Endodermal cell (in vitro differentiated cells): ENCODE measurements around the gene BAHD1. TPM values are rescaled to one million over a fixed set of nuclear protein-coding genes. Genes with fewer than 3 reads are reported as not detected.

ENCODE experiments used
- DNase-seq: peaks from one replicate; pipeline ENCODE4 v3.0.0-alpha.2; 2017
- H3K27ac ChIP-seq: 2 replicates; pipeline ENCODE4 v1.5.1; 2013; ENCODE audit warnings: mild to moderate bottlenecking, low read depth, low read length, moderate library complexity
- H3K27me3 ChIP-seq: 2 replicates; pipeline ENCODE4 v1.6.1; 2013; ENCODE audit warnings: mild to moderate bottlenecking, low read length, moderate library complexity; ENCODE audit not compliant: insufficient read depth, control insufficient read depth, poor library complexity, severe bottlenecking
- H3K36me3 ChIP-seq: 2 replicates; pipeline ENCODE4 v1.7.0; 2013; ENCODE audit warnings: mild to moderate bottlenecking, low read length, moderate library complexity; ENCODE audit not compliant: control insufficient read depth, insufficient read depth
- H3K4me1 ChIP-seq: one replicate; pipeline ENCODE4 v1.7.0; 2013; ENCODE audit warnings: low read length; ENCODE audit not compliant: control insufficient read depth, insufficient read depth
- H3K4me3 ChIP-seq: 2 replicates; pipeline ENCODE4 v1.5.1; 2013; ENCODE audit warnings: mild to moderate bottlenecking, low read length, moderate library complexity
- H3K9ac ChIP-seq: 2 replicates; pipeline ENCODE4 v1.6.1; 2013; ENCODE audit warnings: mild to moderate bottlenecking, low read length, moderate library complexity; ENCODE audit not compliant: poor library complexity, severe bottlenecking; ENCODE audit errors: extremely low read depth
- H3K9me3 ChIP-seq: 2 replicates; pipeline ENCODE4 v1.6.1; 2013; ENCODE audit warnings: mild to moderate bottlenecking, low read length, moderate library complexity; ENCODE audit not compliant: control insufficient read depth
- H3K27ac Mint-ChIP-seq: 2 replicates; pipeline ENCODE4 v1.8.0; 2020; ENCODE audit warnings: mixed read lengths
- H3K27me3 Mint-ChIP-seq: 2 replicates; pipeline ENCODE4 v1.8.0; 2021; ENCODE audit warnings: mild to moderate bottlenecking, mixed read lengths; ENCODE audit not compliant: insufficient read depth
- H3K36me3 Mint-ChIP-seq: 2 replicates; pipeline ENCODE4 v1.8.0; 2020; ENCODE audit warnings: low read depth, mixed read lengths
- H3K4me1 Mint-ChIP-seq: 2 replicates; pipeline ENCODE4 v1.8.0; 2020; ENCODE audit warnings: mixed read lengths
- H3K4me3 Mint-ChIP-seq: 2 replicates; pipeline ENCODE4 v1.8.0; 2020; ENCODE audit warnings: mild to moderate bottlenecking, moderate library complexity, mixed read lengths
- H3K9me3 Mint-ChIP-seq: 2 replicates; pipeline ENCODE4 v1.8.0; 2020; ENCODE audit warnings: mild to moderate bottlenecking, mixed read lengths
- WGBS, 2 experiments: methylation state at CpG; one replicate each; pipeline versions ENCODE4 v1.1.5 to v1.1.7; 2013; ENCODE audit warnings: missing lambda C conversion rate in 2 of 2, mixed read lengths in 1 of 2; ENCODE audit not compliant: insufficient coverage in 1 of 2, insufficient read length in 1 of 2; 5-methylcytosine and 5-hydroxymethylcytosine counted together
- total RNA-seq, 2 donors: library from RNA; stranded (reverse); fragmentation: NEBNext Ultra II Directional in 1 of 2; extraction: Animal tissue kit (Norgen Biotek cat#: 25700) in 1 of 2; gene quantifications; 2 replicates in 1 of 2; 3 replicates in 1 of 2; pipeline ENCODE4 v1.2.1, GENCODE V29; 2021
- TF ChIP-seq, protein P1 (sequence below): fragments of 200-600 bp; sonication (generic); conservative IDR thresholded peaks from 2 replicates; pipeline ENCODE4 v1.5.0; 2021; ENCODE audit warnings: antibody characterized with exemption, mild to moderate bottlenecking

Gene BAHD1
- total RNA-seq, 2 donors from 2014 or later: 23.5 to 30.1 TPM

DNA sequence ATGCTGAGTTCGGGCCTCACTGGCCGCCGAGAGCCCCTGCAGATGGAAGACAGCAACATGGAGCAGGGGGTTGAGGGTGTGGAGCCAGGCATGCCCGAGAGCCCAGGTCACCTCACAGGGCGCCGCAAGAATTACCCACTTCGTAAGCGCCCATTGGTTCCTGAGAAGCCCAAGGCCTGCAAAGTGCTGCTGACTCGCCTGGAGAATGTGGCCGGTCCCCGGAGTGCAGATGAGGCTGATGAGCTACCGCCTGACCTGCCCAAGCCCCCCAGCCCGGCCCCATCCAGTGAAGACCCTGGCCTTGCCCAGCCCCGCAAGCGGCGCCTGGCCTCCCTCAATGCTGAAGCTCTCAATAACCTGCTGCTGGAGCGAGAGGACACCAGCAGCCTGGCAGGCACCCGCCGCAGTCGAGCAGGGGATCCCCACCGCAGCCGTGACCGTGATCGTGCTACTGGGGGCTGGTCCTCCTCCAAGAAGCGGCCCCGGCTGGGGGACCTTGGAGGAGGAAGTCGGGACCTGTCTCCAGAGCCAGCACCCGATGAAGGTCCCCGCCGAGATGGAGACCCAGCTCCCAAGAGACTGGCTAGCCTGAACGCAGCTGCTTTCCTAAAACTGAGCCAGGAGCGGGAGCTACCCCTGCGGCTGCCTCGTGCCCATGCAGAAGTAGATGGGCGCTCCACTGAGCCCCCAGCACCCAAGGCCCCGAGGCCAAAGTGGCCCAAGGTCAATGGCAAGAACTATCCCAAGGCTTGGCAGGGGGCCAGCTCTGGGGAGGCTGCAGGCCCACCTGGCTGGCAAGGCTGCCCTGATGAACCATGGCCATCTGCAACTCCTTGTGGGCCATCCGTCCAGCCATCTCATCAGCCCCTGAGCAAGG is 18.0 kb downstream of the BAHD1 start:
- H3K4me3 ChIP-seq: no peak overlapping the region
- H3K9me3 ChIP-seq: no peaks in the 10 kb centered on the region
- WGBS, 2 experiments: 94 to 97% methylated on average over 29 to 37 of the region's 37 CpGs
- Mint-ChIP-seq H3K27ac (no peak overlapping the region), H3K36me3 (peaks cover 17% of the 10 kb centered on the region), H3K9me3 (no peaks in the 10 kb centered on the region), H3K27me3 (no peaks in the 10 kb centered on the region), H3K4me1 (peaks cover 31% of the 10 kb centered on the region), H3K4me3 (no peak overlapping the region)
- no peaks in the 10 kb centered on the region for H3K27me3 ChIP-seq
- peaks cover 26% of the 10 kb centered on the region for H3K36me3 ChIP-seq
- no peak overlapping the region for H3K27ac ChIP-seq
- TF ChIP-seq, protein P1, sequence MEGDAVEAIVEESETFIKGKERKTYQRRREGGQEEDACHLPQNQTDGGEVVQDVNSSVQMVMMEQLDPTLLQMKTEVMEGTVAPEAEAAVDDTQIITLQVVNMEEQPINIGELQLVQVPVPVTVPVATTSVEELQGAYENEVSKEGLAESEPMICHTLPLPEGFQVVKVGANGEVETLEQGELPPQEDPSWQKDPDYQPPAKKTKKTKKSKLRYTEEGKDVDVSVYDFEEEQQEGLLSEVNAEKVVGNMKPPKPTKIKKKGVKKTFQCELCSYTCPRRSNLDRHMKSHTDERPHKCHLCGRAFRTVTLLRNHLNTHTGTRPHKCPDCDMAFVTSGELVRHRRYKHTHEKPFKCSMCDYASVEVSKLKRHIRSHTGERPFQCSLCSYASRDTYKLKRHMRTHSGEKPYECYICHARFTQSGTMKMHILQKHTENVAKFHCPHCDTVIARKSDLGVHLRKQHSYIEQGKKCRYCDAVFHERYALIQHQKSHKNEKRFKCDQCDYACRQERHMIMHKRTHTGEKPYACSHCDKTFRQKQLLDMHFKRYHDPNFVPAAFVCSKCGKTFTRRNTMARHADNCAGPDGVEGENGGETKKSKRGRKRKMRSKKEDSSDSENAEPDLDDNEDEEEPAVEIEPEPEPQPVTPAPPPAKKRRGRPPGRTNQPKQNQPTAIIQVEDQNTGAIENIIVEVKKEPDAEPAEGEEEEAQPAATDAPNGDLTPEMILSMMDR: no peak
- H3K4me1 ChIP-seq: peaks cover 20% of the 10 kb centered on the region
- no peak overlapping the region for H3K9ac ChIP-seq
- no peak for DNase-seq

DNA sequence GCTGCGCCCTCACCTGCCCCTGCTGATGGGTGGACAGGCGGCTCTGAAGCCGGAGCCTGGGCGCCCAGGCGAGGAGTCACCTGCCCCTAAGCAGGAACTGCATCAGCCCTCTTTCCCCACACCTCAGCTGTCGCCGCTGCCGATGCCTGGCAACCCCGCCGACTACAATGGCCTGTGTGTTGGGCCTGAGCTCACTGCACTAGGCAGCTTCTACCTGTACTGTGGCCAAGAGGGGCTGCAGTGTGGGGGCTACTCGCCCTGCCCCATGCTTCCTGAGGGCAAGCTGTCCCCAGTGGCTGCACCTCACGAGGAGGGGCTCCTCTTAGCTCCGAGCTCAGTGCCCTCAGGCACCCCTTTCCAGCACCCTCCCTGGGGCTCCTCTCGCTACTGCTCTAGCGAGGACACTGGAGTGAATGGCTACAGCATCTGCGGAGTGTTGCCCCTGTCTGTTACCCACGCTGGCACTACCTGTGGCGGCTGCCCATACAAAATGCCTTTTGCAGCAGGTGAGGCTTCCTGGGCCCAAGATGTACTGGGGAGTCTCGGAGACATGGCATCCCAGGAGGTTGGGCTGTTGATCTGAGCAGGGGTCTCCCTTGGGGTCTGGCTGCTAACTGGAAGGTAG is 18.8 kb downstream of the BAHD1 start:
- WGBS, 2 experiments: 91 to 95% methylated on average over 12 to 19 of the region's 19 CpGs
- DNase-seq: no peak
- H3K4me3 ChIP-seq: no peak overlapping the region
- Mint-ChIP-seq H3K36me3 (peaks cover 21% of the 10 kb centered on the region), H3K27me3 (no peaks in the 10 kb centered on the region), H3K9me3 (no peaks in the 10 kb centered on the region), H3K4me1 (peaks cover 24% of the 10 kb centered on the region), H3K27ac (no peak overlapping the region), H3K4me3 (no peak overlapping the region)
- no peak overlapping the region for H3K9ac ChIP-seq
- TF ChIP-seq, protein P1: no peak
- H3K9me3 ChIP-seq: no peaks in the 10 kb centered on the region
- H3K27ac ChIP-seq: no peak overlapping the region
- no peaks in the 10 kb centered on the region for H3K27me3 ChIP-seq
- H3K4me1 ChIP-seq: peaks cover 17% of the 10 kb centered on the region
- peaks cover 34% of the 10 kb centered on the region for H3K36me3 ChIP-seq

DNA sequence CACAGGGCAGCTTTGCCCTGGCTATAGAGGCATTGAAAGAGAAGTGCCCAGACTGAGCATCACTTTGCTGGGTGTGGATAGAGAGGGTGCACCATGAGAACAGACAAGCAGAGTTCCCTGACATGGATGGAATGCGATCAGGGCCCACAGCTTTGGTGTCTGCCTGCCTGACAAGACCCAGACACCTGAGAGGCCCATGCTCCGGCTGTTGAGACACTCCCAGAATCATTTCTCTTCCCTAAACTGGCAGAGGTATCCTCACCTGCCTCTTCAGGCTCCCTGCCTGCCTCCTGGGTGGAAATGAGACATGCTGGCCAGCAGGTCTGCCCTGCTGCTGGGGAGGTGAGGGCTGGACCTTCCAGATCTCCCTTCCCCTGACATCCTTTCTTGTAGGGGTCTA is 19.7 kb downstream of the BAHD1 start:
- Histone ChIP-seq H3K4me1 (peaks cover 9% of the 10 kb centered on the region), H3K4me3 (no peak overlapping the region), H3K27me3 (no peaks in the 10 kb centered on the region), H3K36me3 (peaks cover 40% of the 10 kb centered on the region), H3K27ac (no peak overlapping the region), H3K9ac (no peak overlapping the region), H3K9me3 (no peaks in the 10 kb centered on the region)
- Mint-ChIP-seq H3K4me1 (peaks cover 15% of the 10 kb centered on the region), H3K27me3 (no peaks in the 10 kb centered on the region), H3K9me3 (no peaks in the 10 kb centered on the region), H3K27ac (no peak overlapping the region), H3K36me3 (peaks cover 27% of the 10 kb centered on the region), H3K4me3 (no peak overlapping the region)
- DNase-seq: no peak
- 90% methylated on average over 2 of the region's 2 CpGs; no CpG with 5 or more reads in 1 of the 2 experiments for WGBS, 2 experiments
- TF ChIP-seq, protein P1: no peak
